Right lobe of liver (tissue), 4 donors: ENCODE data around the gene MAP2.

Experiments used
- CTCF ChIP-seq, 4 donors: fragments of 200-600 bp in 3 of 4; fragments of 450-650 bp in 1 of 4; IDR thresholded peaks; one replicate each; pipeline versions ENCODE4 v1.5.1 to v1.8.0; 2016 to 2022; ENCODE audit warnings: antibody characterized with exemption in 4 of 4, mild to moderate bottlenecking in 2 of 4
- POLR2A ChIP-seq: fragments of 450-650 bp; IDR thresholded peaks from one replicate; pipeline ENCODE4 v1.6.1; 2017; ENCODE audit warnings: antibody characterized with exemption, mild to moderate bottlenecking
- donor health status: DM: no; HTN: no; CAD: no.
- donor health status: DM: no; HTN: no; CAD: no.
- donor health status: DM: no; HTN: yes; CAD: no.

DNA sequence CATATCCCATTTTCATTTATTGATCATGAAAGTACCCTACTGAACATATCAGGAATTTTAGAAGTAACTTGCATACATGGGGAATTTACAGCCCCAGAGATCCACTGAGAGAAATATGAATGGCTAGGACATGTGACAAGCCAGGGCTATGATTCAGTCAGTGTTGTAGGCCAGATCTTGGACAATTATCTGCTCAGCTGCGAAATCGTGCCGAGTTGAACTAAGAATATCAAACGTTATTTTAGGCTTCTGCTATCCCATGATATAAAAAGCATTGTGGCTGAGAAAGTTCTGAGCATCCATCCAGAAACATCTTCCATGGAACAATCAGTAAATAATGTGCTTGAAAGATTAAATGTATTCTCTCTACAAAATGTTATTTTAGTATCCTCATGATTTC, 262.1 kb downstream of the MAP2 start:
- TF ChIP-seq CTCF (IDR thresholded peaks at IDR 0.05), result no peak
- no peak for TF ChIP-seq POLR2A
